ENCODE measurements around the gene ALPL.

Gene ALPL

DNA sequence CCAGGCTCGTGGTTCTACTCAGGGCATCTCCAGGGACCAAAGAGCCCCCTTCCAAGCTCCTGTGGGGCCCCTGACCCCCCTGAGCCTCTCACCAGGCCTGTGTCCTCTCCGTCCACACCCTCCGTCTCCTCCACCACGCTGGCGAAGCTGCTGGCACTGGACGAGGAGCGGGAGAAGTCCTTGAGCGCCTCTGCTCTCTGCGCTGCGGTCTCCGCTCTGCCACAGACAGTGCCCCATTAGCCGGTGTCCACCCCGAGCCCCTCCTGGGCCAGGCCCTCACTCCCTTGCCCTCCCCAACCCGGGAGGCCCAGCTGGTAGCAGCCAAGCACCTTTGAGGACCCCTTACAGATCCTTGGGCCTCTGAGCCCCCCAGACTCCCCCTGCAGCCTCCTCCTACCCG is 90.2 kb downstream of the ALPL start:
- Histone ChIP-seq H3K36me3 (ENCODE audit: low read depth) (no peaks in the 10 kb centered on the region), H3K4me3 (ENCODE audit: severe bottlenecking) (no peak overlapping the region), H3K27ac (ENCODE audit: poor library complexity, severe bottlenecking) (no peak overlapping the region), H3K4me1 (ENCODE audit: insufficient read depth, poor library complexity, severe bottlenecking) (no peaks in the 10 kb centered on the region), H3K9me3 (ENCODE audit: severe bottlenecking) (no peaks in the 10 kb centered on the region), H3K27me3 (ENCODE audit: insufficient read depth, poor library complexity, severe bottlenecking) (no peaks in the 10 kb centered on the region)
- TF ChIP-seq, protein P1, sequence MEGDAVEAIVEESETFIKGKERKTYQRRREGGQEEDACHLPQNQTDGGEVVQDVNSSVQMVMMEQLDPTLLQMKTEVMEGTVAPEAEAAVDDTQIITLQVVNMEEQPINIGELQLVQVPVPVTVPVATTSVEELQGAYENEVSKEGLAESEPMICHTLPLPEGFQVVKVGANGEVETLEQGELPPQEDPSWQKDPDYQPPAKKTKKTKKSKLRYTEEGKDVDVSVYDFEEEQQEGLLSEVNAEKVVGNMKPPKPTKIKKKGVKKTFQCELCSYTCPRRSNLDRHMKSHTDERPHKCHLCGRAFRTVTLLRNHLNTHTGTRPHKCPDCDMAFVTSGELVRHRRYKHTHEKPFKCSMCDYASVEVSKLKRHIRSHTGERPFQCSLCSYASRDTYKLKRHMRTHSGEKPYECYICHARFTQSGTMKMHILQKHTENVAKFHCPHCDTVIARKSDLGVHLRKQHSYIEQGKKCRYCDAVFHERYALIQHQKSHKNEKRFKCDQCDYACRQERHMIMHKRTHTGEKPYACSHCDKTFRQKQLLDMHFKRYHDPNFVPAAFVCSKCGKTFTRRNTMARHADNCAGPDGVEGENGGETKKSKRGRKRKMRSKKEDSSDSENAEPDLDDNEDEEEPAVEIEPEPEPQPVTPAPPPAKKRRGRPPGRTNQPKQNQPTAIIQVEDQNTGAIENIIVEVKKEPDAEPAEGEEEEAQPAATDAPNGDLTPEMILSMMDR (IDR thresholded peaks at IDR 0.05; ENCODE audit: poor library complexity, severe bottlenecking) = no peak
- ATAC-seq (ENCODE audit: low read depth) = no peak
- DNase-seq (ENCODE audit: low spot score) = no peak

- Histone ChIP-seq H3K36me3 (ENCODE audit: low read depth) (no peaks in the 10 kb centered on the region), H3K4me1 (ENCODE audit: insufficient read depth, poor library complexity, severe bottlenecking) (no peaks in the 10 kb centered on the region), H3K27ac (ENCODE audit: poor library complexity, severe bottlenecking) (no peak overlapping the region), H3K9me3 (ENCODE audit: severe bottlenecking) (no peaks in the 10 kb centered on the region), H3K27me3 (ENCODE audit: insufficient read depth, poor library complexity, severe bottlenecking) (no peaks in the 10 kb centered on the region), H3K4me3 (ENCODE audit: severe bottlenecking) (no peak overlapping the region)
- no peak for ATAC-seq (ENCODE audit: low read depth)
- DNase-seq (ENCODE audit: low spot score) = no peak
- TF ChIP-seq, protein P1 (IDR thresholded peaks at IDR 0.05; ENCODE audit: poor library complexity, severe bottlenecking) = no peak
These were observed 92.2 kb downstream of the ALPL start for GRCh38 chr1:21601278-21602048.

- Histone ChIP-seq H3K36me3 (ENCODE audit: low read depth) (no peaks in the 10 kb centered on the region), H3K27ac (ENCODE audit: poor library complexity, severe bottlenecking) (no peak overlapping the region), H3K9me3 (ENCODE audit: severe bottlenecking) (no peaks in the 10 kb centered on the region), H3K27me3 (ENCODE audit: insufficient read depth, poor library complexity, severe bottlenecking) (no peaks in the 10 kb centered on the region), H3K4me1 (ENCODE audit: insufficient read depth, poor library complexity, severe bottlenecking) (no peaks in the 10 kb centered on the region), H3K4me3 (ENCODE audit: severe bottlenecking) (no peak overlapping the region)
- TF ChIP-seq, protein P1 (IDR thresholded peaks at IDR 0.05; ENCODE audit: poor library complexity, severe bottlenecking) = no peak
- DNase-seq (ENCODE audit: low spot score) (no peak), ATAC-seq (ENCODE audit: low read depth) (no peak)
These were observed 94.2 kb downstream of the ALPL start for GRCh38 chr1:21603177-21604138.

DNA sequence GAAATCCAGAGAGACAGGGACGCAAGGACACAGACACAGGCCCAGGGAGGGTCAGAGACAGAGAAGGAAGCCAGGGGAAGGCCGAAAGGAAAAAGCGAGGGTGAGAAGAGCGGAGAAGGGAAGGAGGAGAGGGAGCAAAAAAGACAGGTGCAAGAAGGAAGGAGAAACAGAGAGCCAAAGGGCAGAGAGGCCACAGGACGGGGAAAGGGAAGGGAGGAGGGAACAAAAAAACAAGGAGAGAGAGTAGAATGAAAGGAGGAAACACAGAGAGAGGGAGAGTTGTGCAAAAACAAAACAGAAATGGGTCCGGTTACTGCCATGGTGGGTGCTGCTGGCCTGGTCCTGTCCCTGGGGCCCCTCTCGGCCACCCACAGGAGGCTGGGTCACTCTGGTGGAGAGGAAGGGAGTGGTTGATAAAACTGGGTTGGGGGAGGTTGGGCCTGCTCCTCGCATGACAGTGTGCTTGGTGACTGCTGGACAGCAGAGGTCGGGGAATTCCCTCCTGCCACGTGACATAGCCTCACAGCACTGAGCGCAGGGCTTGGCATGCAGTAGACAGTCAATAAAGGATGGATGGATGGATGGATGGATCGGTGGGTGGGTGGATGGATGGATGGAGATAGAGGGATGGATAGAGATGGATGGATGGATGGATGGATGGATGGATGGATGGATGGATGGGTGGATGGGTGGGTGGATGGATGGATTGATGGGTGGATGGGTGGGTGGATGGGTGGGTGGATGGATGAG is 95.2 kb downstream of the ALPL start:
- H3K36me3 ChIP-seq (ENCODE audit: low read depth) = no peaks in the 10 kb centered on the region
- no peaks in the 10 kb centered on the region for H3K4me1 ChIP-seq (ENCODE audit: insufficient read depth, poor library complexity, severe bottlenecking)
- no peaks in the 10 kb centered on the region for H3K27me3 ChIP-seq (ENCODE audit: insufficient read depth, poor library complexity, severe bottlenecking)
- no peak overlapping the region for H3K27ac ChIP-seq (ENCODE audit: poor library complexity, severe bottlenecking)
- no peaks in the 10 kb centered on the region for H3K9me3 ChIP-seq (ENCODE audit: severe bottlenecking)
- TF ChIP-seq, protein P1 (IDR thresholded peaks at IDR 0.05; ENCODE audit: poor library complexity, severe bottlenecking) = no peak
- DNase-seq (ENCODE audit: low spot score) (no peak), ATAC-seq (ENCODE audit: low read depth) (no peak)
- no peak overlapping the region for H3K4me3 ChIP-seq (ENCODE audit: severe bottlenecking)
